ENCODE results near the gene IL22RA1.
A peak's percentile ranks its signal among the peaks of the same experiment; 100 is the strongest.

IL22RA1 gene

DNA sequence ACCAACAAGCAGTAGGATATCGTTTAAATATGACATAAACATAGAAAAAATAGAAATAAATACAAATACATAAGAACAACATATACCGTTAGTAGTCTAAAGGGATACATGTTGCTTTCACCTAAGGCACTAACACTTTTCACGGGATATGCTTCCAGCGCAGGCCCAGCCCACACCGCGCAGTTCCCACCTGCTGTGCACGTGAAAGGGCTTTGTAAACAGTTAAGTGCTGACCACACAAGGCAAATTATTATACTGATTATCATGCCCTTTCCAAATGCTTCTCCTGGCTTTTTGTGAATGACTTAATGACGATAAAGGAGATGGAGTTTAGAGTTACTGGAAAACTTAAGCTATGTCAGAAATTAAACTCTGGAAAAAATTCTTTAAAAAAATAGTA lies 11.3 kb upstream of the IL22RA1 start:
- peak overlapping the region; percentile 85 for H3K9ac ChIP-seq (ENCODE audit: low read length)
- H2AFZ ChIP-seq (ENCODE audit: low read length) = no peak overlapping the region
- no peaks in the 10 kb centered on the region for H3K79me2 ChIP-seq (ENCODE audit: insufficient read depth, low read length)
- H3K9me3 ChIP-seq (ENCODE audit: low read length) = no peaks in the 10 kb centered on the region
- H3K4me3 ChIP-seq (ENCODE audit: low read depth, low read length, poor library complexity, severe bottlenecking) = peak overlapping the region; percentile 72
- peaks cover 3% of the 10 kb centered on the region; the same call in 1 of the 2 replicates for H3F3A ChIP-seq (ENCODE audit: insufficient read depth, low read length)
- peak overlapping the region; percentile 97 for H3K27ac ChIP-seq (ENCODE audit: low read depth, low read length, poor library complexity, severe bottlenecking)
- peaks cover 45% of the 10 kb centered on the region for H3K36me3 ChIP-seq (ENCODE audit: insufficient read depth, low read length)
- TF ChIP-seq, protein P1, sequence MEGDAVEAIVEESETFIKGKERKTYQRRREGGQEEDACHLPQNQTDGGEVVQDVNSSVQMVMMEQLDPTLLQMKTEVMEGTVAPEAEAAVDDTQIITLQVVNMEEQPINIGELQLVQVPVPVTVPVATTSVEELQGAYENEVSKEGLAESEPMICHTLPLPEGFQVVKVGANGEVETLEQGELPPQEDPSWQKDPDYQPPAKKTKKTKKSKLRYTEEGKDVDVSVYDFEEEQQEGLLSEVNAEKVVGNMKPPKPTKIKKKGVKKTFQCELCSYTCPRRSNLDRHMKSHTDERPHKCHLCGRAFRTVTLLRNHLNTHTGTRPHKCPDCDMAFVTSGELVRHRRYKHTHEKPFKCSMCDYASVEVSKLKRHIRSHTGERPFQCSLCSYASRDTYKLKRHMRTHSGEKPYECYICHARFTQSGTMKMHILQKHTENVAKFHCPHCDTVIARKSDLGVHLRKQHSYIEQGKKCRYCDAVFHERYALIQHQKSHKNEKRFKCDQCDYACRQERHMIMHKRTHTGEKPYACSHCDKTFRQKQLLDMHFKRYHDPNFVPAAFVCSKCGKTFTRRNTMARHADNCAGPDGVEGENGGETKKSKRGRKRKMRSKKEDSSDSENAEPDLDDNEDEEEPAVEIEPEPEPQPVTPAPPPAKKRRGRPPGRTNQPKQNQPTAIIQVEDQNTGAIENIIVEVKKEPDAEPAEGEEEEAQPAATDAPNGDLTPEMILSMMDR (IDR thresholded peaks at IDR 0.05; ENCODE audit: low read length) = no peak
- no peak for TF ChIP-seq EZH2 (IDR thresholded peaks at IDR 0.05; ENCODE audit: borderline replicate concordance, low read length)
- H3K27me3 ChIP-seq (ENCODE audit: insufficient read depth, low read length) = no peaks in the 10 kb centered on the region
- H3K9me2 ChIP-seq (ENCODE audit: low read depth, low read length) = no peaks in the 10 kb centered on the region
- peaks cover 51% of the 10 kb centered on the region for H3K4me1 ChIP-seq (ENCODE audit: insufficient read depth, low read length, severe bottlenecking)
- H3K4me2 ChIP-seq (ENCODE audit: low read length) = peak overlapping the region; percentile 89
- no peaks in the 10 kb centered on the region for H4K20me1 ChIP-seq (ENCODE audit: insufficient read depth, low read length)

DNA sequence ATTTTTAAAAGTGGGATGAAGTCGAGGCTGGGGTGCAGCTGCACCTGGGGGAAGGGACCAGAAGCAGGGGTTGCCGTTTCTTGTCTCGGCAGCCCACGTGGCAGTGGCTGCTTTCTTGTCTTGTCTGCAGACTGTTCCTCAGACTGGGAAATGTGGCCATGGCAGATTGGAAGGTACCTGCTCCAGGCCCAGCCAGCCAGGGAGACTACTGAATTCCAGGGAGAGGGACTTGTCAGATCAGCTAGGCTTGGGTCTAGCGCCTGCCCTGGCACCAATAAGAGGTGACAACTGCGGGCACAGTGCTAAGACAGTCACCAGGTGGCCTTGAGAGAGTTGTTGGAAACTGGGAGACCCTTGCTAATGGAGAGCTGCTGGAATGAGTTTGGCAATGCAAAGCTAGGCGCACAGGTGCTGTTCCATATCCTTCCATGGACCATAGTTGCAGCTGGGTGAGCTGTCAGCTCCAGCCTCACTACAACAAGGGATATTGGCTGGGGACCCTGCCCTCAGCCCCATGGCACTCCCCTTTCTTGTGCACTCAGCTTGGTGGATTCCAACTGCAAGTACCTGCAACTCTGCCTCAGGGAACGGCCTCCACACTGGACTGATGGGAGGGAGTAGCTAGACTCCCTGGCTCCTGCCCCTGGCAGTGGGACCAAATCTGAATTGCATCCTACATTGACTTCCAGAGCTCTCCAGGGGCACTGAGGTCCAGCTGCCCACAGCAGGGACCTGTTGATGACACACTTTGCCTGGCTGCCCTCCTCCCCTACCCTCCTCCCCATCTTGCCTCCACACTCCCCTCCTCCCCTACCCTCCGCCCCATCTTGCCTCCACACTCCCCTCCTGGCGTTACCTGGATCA lies 9.9 kb upstream of the IL22RA1 start:
- no peaks in the 10 kb centered on the region for H3K79me2 ChIP-seq (ENCODE audit: insufficient read depth, low read length)
- no peak overlapping the region for H2AFZ ChIP-seq (ENCODE audit: low read length)
- H3K36me3 ChIP-seq (ENCODE audit: insufficient read depth, low read length) = peaks cover 32% of the 10 kb centered on the region
- H3K4me3 ChIP-seq (ENCODE audit: low read depth, low read length, poor library complexity, severe bottlenecking) = peak overlapping the region; percentile 72
- peaks cover 3% of the 10 kb centered on the region; the same call in 1 of the 2 replicates for H3F3A ChIP-seq (ENCODE audit: insufficient read depth, low read length)
- no peaks in the 10 kb centered on the region for H3K9me3 ChIP-seq (ENCODE audit: low read length)
- TF ChIP-seq, protein P1 (IDR thresholded peaks at IDR 0.05; ENCODE audit: low read length) = no peak
- TF ChIP-seq EZH2 (IDR thresholded peaks at IDR 0.05; ENCODE audit: borderline replicate concordance, low read length) = no peak
- H3K27me3 ChIP-seq (ENCODE audit: insufficient read depth, low read length) = no peaks in the 10 kb centered on the region
- H3K27ac ChIP-seq (ENCODE audit: low read depth, low read length, poor library complexity, severe bottlenecking) = peak overlapping the region; percentile 97
- H3K4me2 ChIP-seq (ENCODE audit: low read length) = peak overlapping the region; percentile 89
- H3K4me1 ChIP-seq (ENCODE audit: insufficient read depth, low read length, severe bottlenecking) = peaks cover 51% of the 10 kb centered on the region
- H3K9me2 ChIP-seq (ENCODE audit: low read depth, low read length) = no peaks in the 10 kb centered on the region
- no peaks in the 10 kb centered on the region for H4K20me1 ChIP-seq (ENCODE audit: insufficient read depth, low read length)
- H3K9ac ChIP-seq (ENCODE audit: low read length) = peak overlapping the region; percentile 85

DNA sequence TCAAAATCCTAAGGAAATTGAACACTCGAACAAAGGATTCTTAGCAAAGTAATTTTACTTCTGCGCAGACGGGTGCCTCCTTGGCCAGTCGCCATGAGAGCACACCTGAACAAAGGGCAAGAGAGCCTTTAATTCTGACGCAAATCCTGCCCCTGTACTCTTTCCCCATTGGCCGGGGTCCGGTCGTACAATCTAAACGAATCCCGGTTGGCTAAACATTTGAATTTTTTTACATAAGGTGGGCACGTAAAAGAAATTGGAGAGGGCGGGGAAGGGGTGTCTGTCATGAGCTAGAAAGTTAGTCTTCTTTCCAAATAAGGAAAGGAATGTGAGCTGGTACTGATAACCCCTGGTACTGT lies 8.2 kb upstream of the IL22RA1 start:
- no peaks in the 10 kb centered on the region for H3K27me3 ChIP-seq (ENCODE audit: insufficient read depth, low read length)
- no peaks in the 10 kb centered on the region for H3K79me2 ChIP-seq (ENCODE audit: insufficient read depth, low read length)
- H3F3A ChIP-seq (ENCODE audit: insufficient read depth, low read length) = peaks cover 3% of the 10 kb centered on the region; the same call in 1 of the 2 replicates
- TF ChIP-seq, protein P1 (IDR thresholded peaks at IDR 0.05; ENCODE audit: low read length) = no peak
- no peak for TF ChIP-seq EZH2 (IDR thresholded peaks at IDR 0.05; ENCODE audit: borderline replicate concordance, low read length)
- no peak overlapping the region for H2AFZ ChIP-seq (ENCODE audit: low read length)
- peaks cover 15% of the 10 kb centered on the region for H3K36me3 ChIP-seq (ENCODE audit: insufficient read depth, low read length)
- no peaks in the 10 kb centered on the region for H3K9me2 ChIP-seq (ENCODE audit: low read depth, low read length)
- H3K4me2 ChIP-seq (ENCODE audit: low read length) = peak overlapping the region; percentile 89
- no peaks in the 10 kb centered on the region for H3K9me3 ChIP-seq (ENCODE audit: low read length)
- peaks cover 51% of the 10 kb centered on the region for H3K4me1 ChIP-seq (ENCODE audit: insufficient read depth, low read length, severe bottlenecking)
- peak overlapping the region; percentile 72 for H3K4me3 ChIP-seq (ENCODE audit: low read depth, low read length, poor library complexity, severe bottlenecking)
- H4K20me1 ChIP-seq (ENCODE audit: insufficient read depth, low read length) = no peaks in the 10 kb centered on the region
- H3K9ac ChIP-seq (ENCODE audit: low read length) = peak overlapping the region; percentile 85
- H3K27ac ChIP-seq (ENCODE audit: low read depth, low read length, poor library complexity, severe bottlenecking) = peak overlapping the region; percentile 97
